GM23338 (cell line): ENCODE measurements around the gene PPFIBP2.

Experiments
- CTCF ChIP-seq, 2 experiments: fragments of 200-600 bp in 1 of 2; sonication (generic) in 1 of 2; conservative IDR thresholded peaks; 2 replicates each; pipeline versions ENCODE4 v1.5.1 to v1.6.1; 2016 to 2017; ENCODE audit warnings: antibody characterized with exemption in 2 of 2, low read depth in 2 of 2, mild to moderate bottlenecking in 2 of 2, moderate library complexity in 1 of 2
- EZH2 ChIP-seq: fragments of 200-600 bp; sonication (generic); IDR thresholded peaks from one replicate; pipeline ENCODE4 v1.8.0; 2017; ENCODE audit warnings: antibody characterized with exemption, mild to moderate bottlenecking, low read depth; ENCODE audit not compliant: unreplicated experiment
- JUNB ChIP-seq: IDR thresholded peaks from one replicate; pipeline ENCODE4 v1.6.1; 2016; ENCODE audit warnings: antibody characterized with exemption; ENCODE audit not compliant: unreplicated experiment
- POLR2AphosphoS5 ChIP-seq: IDR thresholded peaks from 2 replicates; pipeline ENCODE4 v1.6.1; 2016; ENCODE audit warnings: antibody characterized with exemption, low read depth
- REST ChIP-seq: IDR thresholded peaks from one replicate; pipeline ENCODE4 v1.6.1; 2018; ENCODE audit warnings: antibody characterized with exemption; ENCODE audit not compliant: unreplicated experiment
- STAT1 ChIP-seq: IDR thresholded peaks from one replicate; pipeline ENCODE4 v1.6.1; 2016; ENCODE audit warnings: antibody characterized with exemption; ENCODE audit not compliant: unreplicated experiment
- ZNF331 ChIP-seq: fragments of 250-450 bp; sonication (Bioruptor Pico); IDR thresholded peaks from 2 replicates; pipeline ENCODE4 v1.5.0; 2020; ENCODE audit warnings: low read depth, mild to moderate bottlenecking, moderate library complexity

- TF ChIP-seq CTCF (conservative IDR thresholded peaks at IDR 0.05; ENCODE audit: low read depth in 2 of 2) (no peak), ZNF331 (CRISPR knock-in tag) (no peak), EZH2 (no peak), REST (no peak), JUNB (no peak), POLR2AphosphoS5 (no peak), STAT1 (no peak)
Measured at GRCh38 chr11:7545611-7546010, 31.8 kb downstream of the PPFIBP2 start.
